ENCODE measurements around the gene SYT12.
"Not testable (repeated sequence)": the region's sequence is repeated elsewhere in the genome, so short reads cannot be mapped to it uniquely, and the experiment has no call there.

SYT12 gene

GRCh38 chr11:66996609-66997273 is 26.2 kb upstream of the SYT12 start:
- no peak for DNase-seq (ENCODE audit: low spot score)

GRCh38 chr11:66999555-66999954 is 23.4 kb upstream of the SYT12 start:
- DNase-seq (ENCODE audit: low spot score) = no peak

GRCh38 chr11:67001332-67001731 is 21.6 kb upstream of the SYT12 start:
- DNase-seq (ENCODE audit: low spot score) = no peak

- no peak for DNase-seq (ENCODE audit: low spot score)
These were observed 20.5 kb upstream of the SYT12 start for GRCh38 chr11:67002297-67002913.

- no peak for DNase-seq (ENCODE audit: low spot score)
These were observed 20.0 kb upstream of the SYT12 start for GRCh38 chr11:67002921-67003411.

- DNase-seq (ENCODE audit: low spot score) = not testable (repeated sequence)
These were observed 17.7 kb upstream of the SYT12 start for GRCh38 chr11:67005200-67005599.

GRCh38 chr11:67006029-67006884 is 16.7 kb upstream of the SYT12 start:
- DNase-seq (ENCODE audit: low spot score) = no peak

- no peak for DNase-seq (ENCODE audit: low spot score)
These were observed 15.8 kb upstream of the SYT12 start for GRCh38 chr11:67007126-67007525.

- DNase-seq (ENCODE audit: low spot score) = no peak
These were observed 12.5 kb upstream of the SYT12 start for GRCh38 chr11:67010296-67010905.

- DNase-seq (ENCODE audit: low spot score) = no peak
These were observed 9.4 kb upstream of the SYT12 start for GRCh38 chr11:67013511-67014045.

GRCh38 chr11:67014343-67014742 is 8.6 kb upstream of the SYT12 start:
- no peak for DNase-seq (ENCODE audit: low spot score)

GRCh38 chr11:67015048-67015447 is 7.9 kb upstream of the SYT12 start:
- DNase-seq (ENCODE audit: low spot score) = no peak

- no peak for DNase-seq (ENCODE audit: low spot score)
These were observed 6.4 kb upstream of the SYT12 start for GRCh38 chr11:67016550-67016949.

- no peak for DNase-seq (ENCODE audit: low spot score)
These were observed 2.0 kb upstream of the SYT12 start for GRCh38 chr11:67020949-67021348.

- DNase-seq (ENCODE audit: low spot score) = no peak
These were observed 497 bp upstream of the SYT12 start for GRCh38 chr11:67022341-67022933.

- DNase-seq (ENCODE audit: low spot score) = no peak
These were observed 1.0 kb downstream of the SYT12 start for GRCh38 chr11:67023957-67024353.

GRCh38 chr11:67024410-67024809 is 1.5 kb downstream of the SYT12 start:
- peak; percentile 54 for DNase-seq (ENCODE audit: low spot score)

GRCh38 chr11:67024966-67025365 is 2.0 kb downstream of the SYT12 start:
- DNase-seq (ENCODE audit: low spot score) = no peak

- no peak for DNase-seq (ENCODE audit: low spot score)
These were observed 2.8 kb downstream of the SYT12 start for GRCh38 chr11:67025750-67026149.

- no peak for DNase-seq (ENCODE audit: low spot score)
These were observed 4.0 kb downstream of the SYT12 start for GRCh38 chr11:67026941-67027340.

GRCh38 chr11:67027483-67027930 is 4.6 kb downstream of the SYT12 start:
- no peak for DNase-seq (ENCODE audit: low spot score)
